Hepatic stellate cell (primary cell): ENCODE results near the gene MRPL1.

Experiments
- DNase-seq: peaks from one replicate; pipeline ENCODE4 v3.0.0; 2011; ENCODE audit warnings: low spot score

Gene MRPL1

DNA sequence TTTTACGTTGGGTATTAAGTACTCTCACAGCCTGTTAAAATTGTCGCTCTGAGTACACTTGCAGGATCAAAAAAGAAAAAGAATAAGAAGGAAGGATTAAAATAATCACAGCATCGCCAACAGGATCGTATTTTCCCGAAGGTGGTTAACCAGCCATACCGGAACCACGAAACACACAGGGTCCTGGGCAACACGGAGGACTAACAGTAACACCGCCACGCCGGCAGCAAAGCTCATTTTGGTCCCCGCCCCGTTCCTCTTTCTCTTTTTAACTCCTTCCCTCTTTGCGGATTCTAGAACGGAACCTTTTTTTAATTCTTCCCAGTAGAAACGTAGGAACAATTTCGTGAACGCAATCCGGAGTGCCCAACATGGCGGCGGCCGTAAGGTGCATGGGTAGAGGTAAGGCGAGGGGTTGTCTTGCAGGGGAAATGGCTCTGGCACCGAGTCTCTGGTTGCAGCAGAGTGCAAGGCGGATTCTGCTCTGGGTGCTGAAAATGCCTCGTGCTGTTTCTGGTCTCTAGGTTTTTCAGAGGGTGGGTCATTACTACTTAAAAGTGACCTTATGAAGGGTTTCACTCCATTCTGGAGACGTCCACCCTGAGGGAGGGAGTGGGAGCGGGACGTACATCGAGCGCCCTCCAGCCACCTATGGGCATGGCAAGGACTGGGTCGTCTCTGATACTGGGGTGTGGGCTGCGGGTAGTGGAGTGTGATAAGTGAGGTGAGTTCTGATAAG lies at the start of gene MRPL1:
Gene MRPL1, plus strand, starts transcription at position 353 of the 739 bp plus-strand sequence. Its CDS starts 19 bp downstream, at position 372.
- peak; percentile 75 for DNase-seq

DNA sequence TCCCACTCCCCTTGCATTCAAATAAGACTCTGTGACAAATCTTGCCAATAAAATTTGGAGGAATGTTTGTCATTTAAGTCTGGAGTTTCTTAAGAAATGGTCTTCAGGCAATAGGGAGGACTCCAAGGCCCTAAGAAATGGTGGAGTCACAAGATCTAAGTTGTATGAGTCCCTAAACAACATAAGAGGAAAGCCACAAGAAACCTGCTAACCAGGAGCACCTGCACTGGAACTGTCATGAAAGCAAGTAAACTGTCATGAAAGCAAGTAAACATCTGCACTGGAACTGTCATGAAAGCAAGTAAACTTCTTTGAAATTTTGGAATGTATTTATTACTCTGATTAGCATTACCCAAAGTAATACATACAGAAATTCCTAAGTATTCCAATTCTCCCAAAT lies 47.0 kb upstream of the MRPL1 start:
- DNase-seq, result no peak

DNA sequence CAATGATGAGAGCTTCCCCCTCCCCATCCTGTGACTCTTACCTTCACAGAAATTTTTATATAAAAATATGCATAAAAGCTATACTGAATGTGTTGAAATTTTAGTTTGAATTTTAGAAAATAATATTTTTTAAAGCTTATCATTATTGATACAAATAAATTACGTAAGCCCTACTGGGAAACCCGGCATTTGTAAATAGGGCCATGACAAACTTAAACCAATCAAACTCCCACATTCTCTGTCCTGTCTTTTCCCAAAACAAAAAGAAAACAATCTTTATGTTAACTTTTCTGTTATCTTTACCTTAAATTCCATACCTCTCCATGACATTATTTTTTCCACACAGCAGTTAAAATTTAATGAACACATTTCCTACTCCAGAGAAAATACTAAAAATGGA lies 46.1 kb upstream of the MRPL1 start:
- DNase-seq, result no peak

DNA sequence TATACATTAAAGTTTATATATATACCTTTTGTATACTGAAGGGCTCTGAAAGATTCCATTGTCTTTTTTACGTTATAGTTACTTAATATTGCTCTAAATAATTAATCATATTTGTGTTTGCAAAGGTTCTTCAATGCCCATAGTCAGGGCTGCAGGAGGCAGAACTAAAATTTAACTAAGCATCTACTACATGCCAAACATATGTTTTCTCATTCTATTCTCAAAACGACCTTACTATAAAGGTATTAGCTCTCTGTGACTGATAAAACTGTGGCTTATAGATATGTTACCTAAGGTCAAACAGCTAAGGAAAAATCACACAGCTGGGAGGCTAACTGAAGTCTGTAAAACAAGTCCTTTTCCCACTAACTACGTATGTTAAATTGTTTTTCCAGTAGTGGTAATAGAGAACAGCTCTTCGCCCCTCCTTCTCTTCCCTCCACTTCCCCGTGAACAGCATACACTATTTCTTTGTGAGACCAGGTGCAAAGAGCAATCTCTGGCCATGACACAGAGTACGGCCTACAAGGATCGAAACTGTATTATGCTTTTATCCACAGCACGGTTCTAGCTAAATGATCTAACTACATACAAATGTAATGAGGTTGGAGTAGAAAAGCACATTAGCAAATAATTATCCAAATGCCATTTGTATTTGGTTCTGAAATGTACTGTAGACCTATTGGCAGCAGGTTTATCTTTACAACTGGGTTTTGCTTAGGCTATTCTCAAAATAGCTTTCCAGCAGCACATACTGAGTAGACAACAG lies 45.1 kb upstream of the MRPL1 start:
- DNase-seq, result no peak

DNA sequence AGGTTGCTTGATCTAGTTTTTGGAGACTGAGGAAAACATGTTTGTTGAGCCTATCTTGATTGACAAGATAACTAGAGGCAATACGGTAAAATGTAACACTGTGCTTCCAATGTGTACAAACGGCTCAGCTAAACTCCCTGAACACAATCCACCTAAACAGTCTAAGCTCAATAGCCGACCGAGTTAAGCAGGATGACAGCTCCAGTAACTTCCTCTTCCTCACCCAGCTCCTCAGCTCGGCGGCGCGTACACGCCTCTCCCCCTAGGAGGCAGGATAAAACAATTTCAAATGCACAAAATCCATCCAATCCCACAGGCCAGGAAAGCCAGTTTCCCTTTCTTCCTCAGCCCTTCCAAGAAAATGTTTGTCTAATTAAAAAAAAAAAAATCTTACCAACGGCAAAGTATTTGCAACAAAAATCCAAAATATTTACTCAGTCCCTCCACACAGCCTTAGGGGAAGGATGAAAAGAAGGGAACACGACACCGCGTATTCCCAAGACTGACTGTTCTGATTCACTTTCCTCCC lies 44.5 kb upstream of the MRPL1 start:
- peak; percentile 86 for DNase-seq

DNA sequence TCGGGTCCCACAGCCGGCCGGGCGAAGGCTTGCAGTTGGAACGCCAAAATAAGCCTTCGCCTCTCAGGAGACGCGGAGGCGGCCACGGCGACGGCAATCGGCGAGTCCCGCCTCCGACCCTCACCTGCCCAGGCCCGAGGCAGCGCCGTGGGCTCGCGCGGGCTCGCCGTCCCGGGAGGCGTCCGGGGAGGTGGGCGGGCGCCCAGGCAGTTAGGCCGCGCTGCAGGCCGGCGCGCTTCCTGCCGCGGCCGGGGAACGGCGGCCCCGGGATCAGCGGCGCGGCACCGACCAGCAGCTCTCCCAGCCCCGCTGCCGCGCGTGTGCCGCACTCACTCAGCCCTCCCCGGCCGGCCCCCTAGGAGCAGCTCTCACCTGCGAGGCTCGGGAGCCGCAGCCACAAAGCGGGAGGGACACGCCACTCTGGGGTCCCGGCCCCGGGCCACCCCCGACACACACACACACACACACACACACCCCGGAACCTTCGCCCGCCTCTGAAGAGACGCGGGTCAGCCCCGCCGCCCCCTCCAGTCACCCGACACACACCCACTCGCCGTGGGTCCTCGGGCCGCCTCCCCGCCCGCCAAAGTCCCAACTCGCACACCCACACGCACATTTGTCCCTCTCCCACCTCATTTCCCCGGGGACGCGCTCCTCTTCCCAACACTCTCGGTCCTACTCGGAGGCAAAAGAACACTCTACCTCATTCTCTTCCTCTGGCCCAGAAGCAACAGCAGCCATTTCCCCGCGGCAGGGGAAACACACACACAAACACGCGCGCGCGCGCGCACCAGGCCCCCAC lies 43.8 kb upstream of the MRPL1 start, which contains the start of gene CNOT6L:
Gene CNOT6L, minus strand, starts transcription at position 767 of the 802 bp plus-strand sequence. Its CDS starts 60 bp downstream, at position 707.
- peak; percentile 46 for DNase-seq

DNA sequence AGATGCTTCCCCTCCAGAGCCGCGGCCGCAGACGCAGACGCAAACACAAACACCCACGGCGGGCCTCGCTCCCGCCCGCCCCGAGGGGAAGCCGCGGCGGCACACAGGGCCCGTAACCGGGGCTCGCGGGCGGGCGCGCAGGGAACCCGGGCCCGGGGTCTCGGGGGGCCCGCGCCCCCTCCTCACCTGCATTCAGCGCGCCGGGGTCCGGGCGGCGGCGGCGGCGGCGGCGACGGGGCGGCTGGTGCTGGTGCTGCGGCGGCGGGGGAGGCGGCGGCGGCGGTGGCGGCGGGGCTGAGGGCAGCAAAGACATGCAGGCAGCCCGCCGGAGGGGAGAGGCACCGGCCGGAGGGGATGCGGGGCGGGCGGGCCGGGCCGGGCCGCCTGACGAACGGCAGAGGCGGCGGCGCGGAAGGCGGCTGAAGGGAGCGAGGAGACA lies 43.2 kb upstream of the MRPL1 start:
- peak; percentile 9 for DNase-seq

DNA sequence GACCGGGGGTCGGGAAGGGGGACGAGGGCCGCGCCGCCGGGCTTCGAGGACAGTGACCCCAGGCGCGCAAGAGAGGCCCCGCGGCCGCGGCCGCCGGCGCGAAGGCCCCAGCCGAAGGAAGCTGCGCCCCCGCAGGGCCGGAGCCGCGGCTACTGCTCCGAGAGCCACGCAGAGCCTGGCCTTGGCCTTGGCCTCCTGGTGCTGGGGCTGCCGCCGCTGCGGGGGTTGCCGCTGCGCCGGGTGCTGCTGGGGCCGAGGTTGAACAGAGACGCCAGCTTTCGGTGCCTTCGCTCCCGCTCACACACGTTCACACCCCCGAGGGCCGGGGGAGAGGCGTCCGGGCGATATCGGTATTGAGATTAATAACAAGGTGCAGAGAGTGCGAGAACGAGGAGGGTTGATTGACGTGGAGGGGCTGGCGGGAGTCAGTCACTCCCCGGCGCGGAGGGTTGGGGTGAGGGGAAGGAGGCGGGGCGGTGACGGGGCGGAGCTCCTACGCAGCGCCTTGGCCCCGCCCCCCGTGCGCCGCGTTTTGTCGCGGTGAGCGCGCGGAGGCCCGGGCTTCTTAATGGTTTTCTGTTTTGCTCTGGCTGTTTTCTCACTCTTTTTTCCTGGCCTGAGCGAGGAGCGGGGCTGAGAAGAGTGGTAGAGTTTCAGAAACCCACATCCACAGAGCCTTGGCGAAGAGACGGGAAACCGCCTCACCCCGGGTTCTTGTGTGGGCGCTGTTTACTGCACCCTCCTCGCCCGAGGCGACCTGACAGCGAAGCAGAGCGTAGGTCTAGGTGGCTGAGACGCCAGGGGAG lies 42.6 kb upstream of the MRPL1 start:
- peak; percentile 82 for DNase-seq

DNA sequence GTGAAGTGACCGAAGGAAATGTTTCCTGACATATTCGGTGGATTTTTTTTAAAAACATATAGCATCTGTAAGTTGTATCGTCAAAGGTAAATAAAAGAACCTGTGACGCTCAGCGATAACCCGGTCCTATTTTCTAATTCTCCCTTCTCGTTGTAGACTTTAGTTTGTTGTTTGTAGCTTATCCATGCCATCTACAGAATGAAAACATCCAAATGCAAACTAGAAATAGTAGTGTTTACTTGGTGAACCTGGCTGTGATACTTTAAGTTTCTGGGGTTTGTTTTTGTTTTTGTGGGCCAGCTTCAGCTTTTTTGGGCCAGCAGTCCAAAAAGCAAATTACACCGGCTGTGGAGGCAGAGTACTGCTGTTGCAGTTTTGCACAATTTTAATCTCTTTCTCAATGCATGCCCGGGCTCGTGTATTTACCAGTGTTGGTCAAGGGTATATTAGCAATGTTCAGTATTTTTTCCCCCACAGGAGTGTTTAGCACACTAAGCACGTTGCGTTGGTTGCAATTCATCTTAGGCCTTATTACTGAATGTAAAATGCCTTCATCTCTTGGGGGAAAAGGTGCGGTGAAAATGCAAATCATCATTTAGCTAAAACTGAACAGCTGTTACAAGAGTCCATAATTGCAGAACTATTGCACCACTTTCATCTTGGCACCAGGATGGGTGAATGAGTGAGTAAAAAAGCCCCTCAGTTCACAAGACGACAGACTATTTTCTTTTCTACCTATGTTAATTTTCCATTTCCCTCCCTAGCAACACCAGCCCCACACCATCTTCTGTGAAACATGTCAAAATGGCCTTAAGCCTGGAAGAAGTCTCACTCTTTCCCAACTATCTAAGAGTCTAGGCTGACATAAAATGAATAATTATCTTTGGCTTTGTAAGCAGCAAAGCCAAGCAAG lies 41.7 kb upstream of the MRPL1 start:
- no peak for DNase-seq

DNA sequence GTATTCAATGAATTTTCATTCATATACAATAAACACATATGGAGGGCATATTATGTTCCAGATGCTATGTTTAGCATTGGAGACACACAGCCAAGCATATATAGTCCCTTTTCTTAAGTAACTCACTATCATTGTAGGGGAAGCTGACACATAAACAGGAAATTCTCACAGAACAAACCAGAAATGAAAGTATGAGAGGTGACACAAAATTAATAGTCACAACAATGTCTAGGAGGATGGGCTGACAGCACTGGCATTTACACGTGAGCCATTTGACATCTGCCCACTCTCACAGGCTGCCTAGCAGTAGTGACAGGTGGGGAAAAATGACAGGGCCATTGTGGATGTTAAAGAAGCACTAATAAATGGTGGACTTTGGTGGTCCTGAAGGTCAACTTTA lies 40.9 kb upstream of the MRPL1 start:
- DNase-seq, result no peak

DNA sequence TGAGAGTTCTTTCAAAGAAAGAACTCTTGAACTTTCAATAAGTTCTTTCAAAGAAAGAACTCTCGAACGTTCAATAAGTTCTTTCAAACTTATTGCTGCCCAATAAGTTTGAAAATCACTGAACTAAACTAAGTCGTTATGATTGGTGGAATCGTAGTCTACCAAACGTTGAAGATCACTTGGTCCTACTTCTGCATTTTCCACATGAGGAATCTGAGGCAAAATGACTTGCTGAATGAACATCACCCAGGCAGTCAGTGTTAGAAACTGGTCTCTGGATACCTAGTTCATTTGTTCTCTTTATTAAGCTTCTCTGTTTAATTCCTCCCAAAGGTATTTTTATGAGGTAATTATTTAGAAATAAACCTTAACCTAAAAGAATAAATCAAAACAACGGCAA lies 36.4 kb upstream of the MRPL1 start:
- DNase-seq, result no peak

DNA sequence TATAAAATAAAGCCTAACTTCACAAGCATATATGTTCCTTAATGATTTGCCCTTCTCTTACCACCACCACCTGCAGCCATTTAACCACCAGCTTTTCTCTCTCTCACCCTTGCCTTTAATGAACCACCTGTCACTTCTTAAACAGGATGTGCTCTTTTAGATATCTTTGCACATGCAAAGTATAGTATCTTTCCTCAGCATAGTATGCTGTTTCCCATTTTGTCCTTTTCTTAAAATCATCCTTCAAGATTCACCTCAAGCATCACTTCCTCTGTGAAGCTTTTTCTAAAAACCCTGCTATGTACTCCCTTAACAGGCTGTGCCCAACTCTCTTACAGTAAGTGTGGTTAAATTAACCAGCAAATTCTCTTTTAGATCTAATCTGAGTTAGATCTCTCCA lies 35.3 kb upstream of the MRPL1 start:
- no peak for DNase-seq

DNA sequence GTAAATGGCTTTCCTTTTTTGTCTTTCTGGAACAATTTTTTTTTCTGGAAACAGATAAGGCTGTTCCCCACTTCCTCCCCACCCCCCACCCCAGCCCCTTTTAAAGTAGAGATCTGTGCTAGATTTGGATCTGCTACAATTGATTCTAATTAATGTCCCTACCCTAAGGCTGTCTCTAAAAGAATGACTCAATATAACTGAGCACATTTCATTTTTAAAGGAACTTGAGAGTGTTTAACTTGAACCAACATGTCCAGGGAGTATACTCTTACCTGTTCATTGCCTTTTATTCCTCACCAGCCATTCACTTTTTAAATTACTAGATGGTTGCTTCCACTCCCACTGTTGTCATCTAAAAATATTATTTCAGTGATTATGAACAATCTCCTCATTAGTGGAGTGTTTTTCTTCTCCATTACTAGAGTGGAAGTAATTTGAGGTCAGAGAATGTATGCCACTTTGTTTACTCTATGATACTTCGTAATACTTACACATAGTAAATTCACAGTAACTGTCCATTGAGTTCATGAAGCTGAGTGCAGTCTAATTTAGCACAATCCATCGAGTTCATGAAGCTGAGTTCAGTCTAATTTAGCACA lies 29.4 kb upstream of the MRPL1 start:
- no peak for DNase-seq

DNA sequence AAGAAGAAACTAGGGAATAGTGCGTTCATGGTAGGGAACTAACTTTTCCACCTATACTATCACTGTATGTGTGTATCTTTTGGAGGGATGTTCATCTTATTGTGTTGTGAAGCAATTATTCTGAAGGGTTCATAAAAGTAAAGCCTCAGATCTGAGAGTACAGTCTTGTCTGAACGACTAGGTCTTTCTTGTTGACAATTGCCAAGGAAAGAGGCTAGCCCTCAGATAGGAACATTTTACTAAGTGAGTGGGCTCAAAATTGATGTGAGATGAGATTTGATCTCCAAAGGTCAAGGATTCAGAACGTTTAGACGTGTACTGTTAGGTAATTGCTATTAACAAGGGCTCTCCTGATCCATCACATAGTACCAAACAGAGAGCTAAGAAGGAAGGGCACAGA lies 28.2 kb upstream of the MRPL1 start:
- DNase-seq, result no peak

DNA sequence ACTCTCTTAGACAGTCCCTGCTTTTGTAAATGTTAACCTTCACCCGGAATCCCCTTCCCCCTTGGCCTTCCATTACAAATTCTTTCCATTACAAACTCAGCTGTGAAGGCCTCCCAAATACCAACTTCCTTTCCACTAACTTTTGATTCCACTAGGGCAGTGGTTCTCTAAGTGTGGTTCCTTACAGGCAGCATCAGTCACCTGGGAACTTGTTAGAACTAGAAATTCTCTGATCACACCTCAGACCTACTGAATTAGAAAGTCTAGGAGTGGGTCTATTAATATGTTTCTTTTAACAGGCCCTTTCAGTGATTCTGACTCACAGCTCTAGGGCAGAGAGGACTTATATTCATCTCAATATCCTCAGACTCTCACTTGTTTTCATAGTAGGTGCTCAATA lies 19.0 kb upstream of the MRPL1 start:
- DNase-seq, result no peak

DNA sequence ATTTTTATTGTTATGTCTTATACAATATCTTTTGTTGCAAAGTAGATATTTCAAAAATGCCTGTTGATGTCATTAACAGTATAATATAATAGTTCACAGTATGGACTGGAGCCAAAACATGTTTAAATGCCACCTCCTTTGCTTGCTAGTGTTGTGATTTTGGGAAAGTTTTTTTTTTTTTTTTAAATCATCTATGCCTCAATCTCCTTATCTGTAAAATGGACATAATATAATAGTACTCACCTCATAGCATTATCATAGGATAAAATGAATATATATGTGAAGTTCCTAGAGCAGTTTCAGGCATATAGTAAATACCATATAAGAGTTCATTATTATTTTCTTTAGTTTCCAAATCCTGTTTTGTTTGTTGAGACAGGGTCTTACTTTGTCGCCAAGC lies 18.3 kb upstream of the MRPL1 start:
- DNase-seq, result no peak

DNA sequence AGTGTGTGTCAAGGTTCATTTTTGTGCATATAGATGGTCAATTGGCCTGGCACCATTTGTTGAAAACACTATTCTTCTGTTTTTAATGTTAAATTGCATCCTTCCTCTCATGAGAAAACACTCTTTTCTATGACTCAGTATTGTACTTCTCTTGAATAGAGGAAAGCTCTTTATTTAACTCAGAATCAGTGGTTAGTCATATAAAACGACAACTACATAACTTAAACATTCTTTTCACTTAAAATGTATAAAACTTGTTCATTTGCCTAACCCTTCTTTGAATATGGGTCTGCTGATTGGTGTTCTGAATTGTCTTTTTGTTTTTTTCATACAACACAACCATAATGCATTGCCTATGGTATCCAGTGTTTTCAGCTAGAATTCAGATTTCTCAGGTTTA lies 17.2 kb upstream of the MRPL1 start:
- no peak for DNase-seq

DNA sequence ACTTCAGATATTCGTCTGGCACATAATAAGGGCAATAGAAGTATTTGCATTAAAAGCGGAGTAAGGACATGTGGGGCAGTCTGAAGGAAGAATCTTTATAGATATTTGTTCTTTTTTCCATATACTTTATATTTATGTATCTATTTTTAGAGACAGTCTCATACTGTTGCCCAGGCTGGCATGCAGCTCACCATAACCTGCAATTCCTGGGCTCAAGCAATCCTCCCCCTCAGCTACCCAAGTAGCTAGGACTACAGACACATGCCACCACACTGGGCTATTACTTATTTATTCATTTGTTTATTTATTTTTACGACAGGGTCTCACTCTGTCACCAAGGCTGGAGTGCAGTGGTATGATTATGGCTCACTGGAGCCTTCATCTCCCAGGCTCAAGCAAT lies 16.7 kb upstream of the MRPL1 start:
- no peak for DNase-seq

DNA sequence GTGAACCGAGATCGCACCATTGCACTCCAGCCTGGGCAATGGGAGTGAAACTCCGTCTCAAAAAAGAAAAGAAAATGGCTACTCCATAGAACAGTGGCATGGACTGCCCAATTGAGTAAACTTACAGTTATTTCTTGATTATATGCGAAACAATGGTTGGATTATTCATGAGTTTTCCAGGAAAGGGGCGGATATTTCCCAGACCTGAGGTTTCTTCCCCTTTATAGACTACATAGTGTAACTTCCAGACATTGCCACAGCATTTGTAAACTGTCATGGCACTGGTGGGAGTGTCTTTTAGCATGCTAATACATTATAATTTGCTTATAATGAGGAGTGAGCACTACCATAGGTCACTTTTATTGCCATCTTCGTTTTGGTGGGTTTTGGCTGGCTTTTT lies 14.1 kb upstream of the MRPL1 start:
- DNase-seq, result no peak
